HG02970 (cell line): ENCODE measurements around the gene RBM11.
"Not testable (repeated sequence)": the region's sequence is repeated elsewhere in the genome, so short reads cannot be mapped to it uniquely, and the experiment has no call there.

Experiments used
- ATAC-seq: cut with Tn5 transposase; IDR thresholded peaks from one replicate; pipeline ENCODE4 v1.9.1; 2021; ENCODE audit warnings: mild to moderate bottlenecking, moderate library complexity, moderate number of reproducible peaks; ENCODE audit not compliant: unreplicated experiment, low FRiP score

The RBM11 gene

GRCh38 chr21:14215971-14216641 lies at the start of gene RBM11:
Gene RBM11 (plus strand): TSS chr21:14216157. CDS start chr21:14216187, 30 bp downstream.
- peak; percentile 90 for ATAC-seq

GRCh38 chr21:14166463-14167223 lies 49.3 kb upstream of the RBM11 start:
- not testable (repeated sequence) for ATAC-seq

GRCh38 chr21:14206222-14206621 lies 9.7 kb upstream of the RBM11 start:
- no peak for ATAC-seq

- ATAC-seq = no peak
Measured at GRCh38 chr21:14210738-14211137, 5.2 kb upstream of the RBM11 start, which contains the start of gene LIPI. Gene LIPI (minus strand): TSS chr21:14210955. CDS start chr21:14210845, 110 bp downstream.

- ATAC-seq = no peak
Measured at GRCh38 chr21:14213164-14213563, 2.8 kb upstream of the RBM11 start.

GRCh38 chr21:14223365-14223764 lies 7.4 kb downstream of the RBM11 start:
- ATAC-seq = no peak

GRCh38 chr21:14229399-14229798 lies 13.4 kb downstream of the RBM11 start:
- ATAC-seq = no peak

- no peak for ATAC-seq
Measured at GRCh38 chr21:14235101-14235500, 19.1 kb downstream of the RBM11 start.

- no peak for ATAC-seq
Measured at GRCh38 chr21:14236180-14236579, 20.2 kb downstream of the RBM11 start.

- ATAC-seq = no peak
Measured at GRCh38 chr21:14239281-14239680, 23.3 kb downstream of the RBM11 start.

- no peak for ATAC-seq
Measured at GRCh38 chr21:14241297-14241696, 25.3 kb downstream of the RBM11 start.

GRCh38 chr21:14243461-14243860 lies 27.5 kb downstream of the RBM11 start:
- no peak for ATAC-seq

GRCh38 chr21:14243874-14244273 lies 27.9 kb downstream of the RBM11 start:
- no peak for ATAC-seq

- no peak for ATAC-seq
Measured at GRCh38 chr21:14244911-14245310, 29.0 kb downstream of the RBM11 start.

- ATAC-seq = no peak
Measured at GRCh38 chr21:14245711-14246110, 29.8 kb downstream of the RBM11 start.

- ATAC-seq = no peak
Measured at GRCh38 chr21:14251336-14251735, 35.4 kb downstream of the RBM11 start.

GRCh38 chr21:14259747-14260146 lies 43.8 kb downstream of the RBM11 start:
- no peak for ATAC-seq

GRCh38 chr21:14260174-14260764 lies 44.3 kb downstream of the RBM11 start:
- no peak for ATAC-seq

- ATAC-seq = no peak
Measured at GRCh38 chr21:14262039-14262438, 46.1 kb downstream of the RBM11 start.

- ATAC-seq = no peak
Measured at GRCh38 chr21:14263879-14264278, 47.9 kb downstream of the RBM11 start.

GRCh38 chr21:14265023-14265422 lies 49.1 kb downstream of the RBM11 start:
- no peak for ATAC-seq
